ENCODE measurements around the gene FBXL20. TPM values are rescaled to one million over a fixed set of nuclear protein-coding genes. Genes with fewer than 3 reads are reported as not detected.

FBXL20 gene
- polyA plus RNA-seq, 1 donor, result 6.1 TPM

Other genes with a start within 250 kb of the FBXL20 start
- 5.0 TPM for gene PLXDC1, start 250.0 kb downstream of the FBXL20 start, polyA plus RNA-seq (ENCODE audit: insufficient read length)
- gene ARL5C, start 235.5 kb downstream of the FBXL20 start, polyA plus RNA-seq (ENCODE audit: insufficient read length), result 0.59 TPM
- 232 TPM for gene CACNB1, start 204.0 kb downstream of the FBXL20 start, polyA plus RNA-seq (ENCODE audit: insufficient read length)
- 2,814 TPM for gene RPL19, start 201.3 kb downstream of the FBXL20 start, polyA plus RNA-seq (ENCODE audit: insufficient read length)
- gene STAC2, start 175.7 kb downstream of the FBXL20 start, polyA plus RNA-seq (ENCODE audit: insufficient read length), result 0.25 TPM
- 26.4 TPM for gene MED1, start 49.6 kb upstream of the FBXL20 start, polyA plus RNA-seq (ENCODE audit: insufficient read length)
- gene CDK12, start 59.9 kb upstream of the FBXL20 start, polyA plus RNA-seq (ENCODE audit: insufficient read length), result 29.6 TPM
- 0.05 TPM for gene NEUROD2, start 206.3 kb upstream of the FBXL20 start, polyA plus RNA-seq (ENCODE audit: insufficient read length)
- 1.0 TPM for gene PPP1R1B, start 225.3 kb upstream of the FBXL20 start, polyA plus RNA-seq (ENCODE audit: insufficient read length)
- gene STARD3, start 235.5 kb upstream of the FBXL20 start, polyA plus RNA-seq (ENCODE audit: insufficient read length), result 29.9 TPM